Mucosa of descending colon (tissue), 3 donors: ENCODE data around the gene SLC25A25. TPM values are rescaled to one million over a fixed set of nuclear protein-coding genes. Genes with fewer than 3 reads are reported as not detected.
A peak's percentile ranks its signal among the peaks of the same experiment; 100 is the strongest.

ENCODE experiments used
- ATAC-seq: fragments of 200-7000 bp; cut with Tn5 transposase; one replicate; pipeline ENCODE4 v1.9.1; 2020; ENCODE audit warnings: mild to moderate bottlenecking, moderate library complexity
- DNase-seq, 3 donors: peaks; one replicate each; pipeline ENCODE4 v3.0.0-alpha.2; 2020
- H3K36me3 ChIP-seq: fragments of 200-600 bp; one replicate; pipeline ENCODE4 v1.8.0; 2021; ENCODE audit warnings: low read depth, mild to moderate bottlenecking
- H3K4me1 ChIP-seq: fragments of 200-600 bp; one replicate; pipeline ENCODE4 v1.8.0; 2021; ENCODE audit warnings: low read depth, mild to moderate bottlenecking
- H3K4me3 ChIP-seq: fragments of 200-600 bp; one replicate; pipeline ENCODE4 v1.8.0; 2021; ENCODE audit warnings: mild to moderate bottlenecking
- H3K9me3 ChIP-seq: fragments of 200-600 bp; one replicate; pipeline ENCODE4 v1.8.0; 2021; ENCODE audit warnings: mild to moderate bottlenecking
- intact Hi-C, 2 donors: fragments of 100-400 bp; cut with DNase I in 1 of 2; cut with micrococcal nuclease in 1 of 2; formaldehyde crosslinking; loops; one replicate each; pipeline versions ENCODE4 v1.11.0 to v1.11.1; 2022; cut with DNase I, micrococcal nuclease
- total RNA-seq, 3 donors: library from RNA; stranded (reverse); fragmentation: NEBNext Ultra II Directional in 2 of 3; extraction: Animal tissue kit (Norgen Biotek cat#: 25700) in 2 of 3; gene quantifications; one replicate each; pipeline versions ENCODE4 v1.2.1 to v1.2.4, GENCODE V29; 2021 to 2023
- TF ChIP-seq, protein P1 (sequence below): fragments of 200-600 bp; IDR thresholded peaks from one replicate; pipeline ENCODE4 v1.8.0; 2022; ENCODE audit warnings: antibody characterized with exemption, mild to moderate bottlenecking
- donor health status: DM: no; HTN: no; CAD: no; lungs with moderate emphysema.
- donor health status: DM: no; HTN: no; CAD: no.
- donor health status: DM: no; HTN: yes; CAD: no.

Gene SLC25A25
- total RNA-seq, 3 donors from 2014 or later: 19.1 to 27.3 (median 21.3) TPM

DNA sequence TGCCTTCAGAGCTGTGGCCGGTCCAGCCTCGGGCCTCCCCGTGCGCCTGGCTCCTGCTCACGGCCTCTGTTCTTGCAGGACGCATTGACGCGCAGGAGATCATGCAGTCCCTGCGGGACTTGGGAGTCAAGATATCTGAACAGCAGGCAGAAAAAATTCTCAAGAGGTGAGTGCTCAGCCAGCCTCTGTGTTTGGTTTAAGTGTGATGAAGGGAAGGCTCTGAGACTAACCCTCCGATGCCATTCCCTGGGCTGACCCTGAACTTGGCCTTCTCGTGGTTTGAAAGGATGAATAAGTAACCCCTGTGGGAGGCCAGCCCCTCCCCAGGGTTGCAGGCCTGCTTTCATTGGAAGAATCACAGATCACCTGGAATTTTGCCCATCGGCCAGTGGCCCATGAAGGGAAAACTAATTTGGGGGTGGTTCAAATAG lies 33.2 kb downstream of the SLC25A25 start:
- H3K4me3 ChIP-seq: no peak overlapping the region
- TF ChIP-seq, protein P1, sequence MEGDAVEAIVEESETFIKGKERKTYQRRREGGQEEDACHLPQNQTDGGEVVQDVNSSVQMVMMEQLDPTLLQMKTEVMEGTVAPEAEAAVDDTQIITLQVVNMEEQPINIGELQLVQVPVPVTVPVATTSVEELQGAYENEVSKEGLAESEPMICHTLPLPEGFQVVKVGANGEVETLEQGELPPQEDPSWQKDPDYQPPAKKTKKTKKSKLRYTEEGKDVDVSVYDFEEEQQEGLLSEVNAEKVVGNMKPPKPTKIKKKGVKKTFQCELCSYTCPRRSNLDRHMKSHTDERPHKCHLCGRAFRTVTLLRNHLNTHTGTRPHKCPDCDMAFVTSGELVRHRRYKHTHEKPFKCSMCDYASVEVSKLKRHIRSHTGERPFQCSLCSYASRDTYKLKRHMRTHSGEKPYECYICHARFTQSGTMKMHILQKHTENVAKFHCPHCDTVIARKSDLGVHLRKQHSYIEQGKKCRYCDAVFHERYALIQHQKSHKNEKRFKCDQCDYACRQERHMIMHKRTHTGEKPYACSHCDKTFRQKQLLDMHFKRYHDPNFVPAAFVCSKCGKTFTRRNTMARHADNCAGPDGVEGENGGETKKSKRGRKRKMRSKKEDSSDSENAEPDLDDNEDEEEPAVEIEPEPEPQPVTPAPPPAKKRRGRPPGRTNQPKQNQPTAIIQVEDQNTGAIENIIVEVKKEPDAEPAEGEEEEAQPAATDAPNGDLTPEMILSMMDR: no peak
- ATAC-seq (no peak), DNase-seq (peak in 2 of 3 donors; percentile 31 to 33)
- H3K9me3 ChIP-seq: no peaks in the 10 kb centered on the region
- H3K4me1 ChIP-seq: peaks cover 49% of the 10 kb centered on the region
- H3K36me3 ChIP-seq: peaks cover 11% of the 10 kb centered on the region
- intact Hi-C loops: no loop called here

DNA sequence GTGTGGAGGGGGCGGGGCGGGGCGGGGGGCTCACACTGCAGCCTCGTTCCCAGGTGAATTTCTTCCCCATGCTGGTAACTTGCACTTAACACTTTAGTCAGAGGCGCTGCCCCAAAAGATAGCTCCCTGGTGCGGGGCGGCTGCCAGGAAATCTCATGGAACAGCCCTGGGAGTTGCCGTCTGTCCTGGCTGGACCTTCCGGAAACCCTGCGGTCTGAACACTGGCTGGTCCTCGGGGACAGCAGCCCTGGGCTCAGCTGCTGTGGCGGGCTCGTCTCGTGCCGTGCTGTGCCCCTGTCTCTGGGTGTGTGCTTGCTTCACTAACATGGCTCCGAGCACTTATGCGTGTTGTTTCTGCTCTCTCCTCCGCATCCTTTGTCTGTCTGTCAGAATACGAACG lies 33.7 kb downstream of the SLC25A25 start:
- peaks cover 49% of the 10 kb centered on the region for H3K4me1 ChIP-seq
- no peak overlapping the region for H3K4me3 ChIP-seq
- TF ChIP-seq, protein P1: no peak
- H3K9me3 ChIP-seq: no peaks in the 10 kb centered on the region
- ATAC-seq: no peak
- peak in 2 of 3 donors; percentile 25 to 37 for DNase-seq
- intact Hi-C loops: no loop called here
- H3K36me3 ChIP-seq: peaks cover 15% of the 10 kb centered on the region

DNA sequence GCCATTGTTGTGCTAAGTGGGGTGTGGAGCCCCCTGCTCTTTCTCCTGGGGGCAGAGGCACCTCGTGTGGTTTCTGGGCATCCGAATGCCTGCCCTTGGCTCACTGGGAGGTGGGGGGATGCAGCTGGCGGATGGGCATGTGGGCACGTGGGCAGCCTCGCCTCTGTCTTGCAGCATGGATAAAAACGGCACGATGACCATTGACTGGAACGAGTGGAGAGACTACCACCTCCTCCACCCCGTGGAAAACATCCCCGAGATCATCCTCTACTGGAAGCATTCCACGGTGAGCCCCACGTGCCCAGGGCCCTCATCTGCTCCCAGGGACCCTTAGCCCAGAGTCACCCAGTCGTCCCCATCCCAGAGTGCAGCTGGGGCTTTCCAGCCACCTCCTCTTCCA lies 34.2 kb downstream of the SLC25A25 start:
- TF ChIP-seq, protein P1: no peak
- ATAC-seq: no peak
- H3K9me3 ChIP-seq: no peaks in the 10 kb centered on the region
- H3K4me1 ChIP-seq: peaks cover 48% of the 10 kb centered on the region
- peak in 2 of 3 donors; percentile 31 to 40 for DNase-seq
- peaks cover 20% of the 10 kb centered on the region for H3K36me3 ChIP-seq
- intact Hi-C loops: no loop called here
- no peak overlapping the region for H3K4me3 ChIP-seq

DNA sequence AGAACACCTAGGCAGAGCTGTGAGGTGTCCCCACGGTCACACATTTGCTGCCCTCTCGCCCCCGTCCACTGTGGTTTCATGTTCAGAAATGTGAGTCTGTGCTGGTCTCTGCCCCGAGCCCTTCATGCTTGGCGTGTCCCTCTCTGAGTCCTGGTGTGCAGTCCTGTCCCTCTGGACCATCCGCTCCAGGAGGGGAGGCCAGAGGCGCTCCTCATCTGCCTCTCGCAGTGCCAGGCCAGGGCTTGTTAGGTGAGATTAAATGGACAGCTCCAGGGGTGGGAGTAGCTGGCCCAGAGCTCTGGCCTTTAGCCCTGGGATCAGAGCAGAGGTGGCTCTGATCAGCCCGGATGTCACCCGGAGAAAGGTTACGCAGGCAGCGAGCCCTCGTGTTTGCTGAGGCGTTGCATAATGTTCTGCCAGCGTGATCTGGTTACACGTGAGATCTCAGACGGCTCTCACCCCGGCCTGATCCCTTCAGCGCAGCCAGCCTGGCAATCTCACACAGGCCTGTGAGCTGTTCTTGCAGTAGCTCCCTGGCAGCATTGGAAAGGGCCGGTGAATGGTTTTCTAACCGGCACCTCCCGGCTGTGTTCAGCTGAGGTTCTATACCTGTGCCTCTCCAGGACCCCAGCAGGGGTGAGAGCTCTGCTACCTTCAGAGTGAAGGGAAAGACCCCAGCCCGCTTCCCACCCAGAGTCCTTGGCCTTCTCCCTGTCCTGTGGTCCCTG lies 35.0 kb downstream of the SLC25A25 start:
- Histone ChIP-seq H3K36me3 (peaks cover 20% of the 10 kb centered on the region), H3K4me1 (peaks cover 39% of the 10 kb centered on the region), H3K4me3 (no peak overlapping the region), H3K9me3 (no peaks in the 10 kb centered on the region)
- peak in 2 of 3 donors; percentile 36 to 58 for DNase-seq
- ATAC-seq: no peak
- TF ChIP-seq, protein P1: no peak
- intact Hi-C loops: no loop called here

DNA sequence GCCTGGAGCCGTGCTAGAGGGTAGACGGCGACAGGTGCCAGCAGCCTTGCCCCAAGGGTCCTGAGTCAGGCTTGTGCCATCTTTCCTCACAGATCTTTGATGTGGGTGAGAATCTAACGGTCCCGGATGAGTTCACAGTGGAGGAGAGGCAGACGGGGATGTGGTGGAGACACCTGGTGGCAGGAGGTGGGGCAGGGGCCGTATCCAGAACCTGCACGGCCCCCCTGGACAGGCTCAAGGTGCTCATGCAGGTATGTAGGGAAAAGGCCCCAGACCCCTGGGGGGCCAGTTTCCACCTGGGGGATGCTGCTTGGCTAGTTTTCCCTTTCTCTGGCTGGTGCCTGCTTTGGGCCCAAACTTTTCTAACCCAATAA lies 35.5 kb downstream of the SLC25A25 start:
- intact Hi-C loops: no loop called here
- DNase-seq (peak in 2 of 3 donors; percentile 42 to 47), ATAC-seq (peak; percentile 6)
- peaks cover 34% of the 10 kb centered on the region for H3K4me1 ChIP-seq
- no peak overlapping the region for H3K4me3 ChIP-seq
- no peaks in the 10 kb centered on the region for H3K9me3 ChIP-seq
- TF ChIP-seq, protein P1: no peak
- peaks cover 20% of the 10 kb centered on the region for H3K36me3 ChIP-seq
